GM21786 (cell line): ENCODE data around the gene LIMK1.
"Not testable (repeated sequence)": the region's sequence is repeated elsewhere in the genome, so short reads cannot be mapped to it uniquely, and the experiment has no call there.

Experiments used
- ATAC-seq: cut with Tn5 transposase; IDR thresholded peaks from one replicate; pipeline ENCODE4 v1.9.1; 2021; ENCODE audit not compliant: unreplicated experiment

Gene LIMK1

GRCh38 chr7:74083117-74083876, at the start of gene LIMK1:
Gene LIMK1 (plus strand): TSS chr7:74083804. CDS start chr7:74083991, 187 bp downstream.
- ATAC-seq, result peak; percentile 63

GRCh38 chr7:74037609-74038008, 46.0 kb upstream of the LIMK1 start:
- no peak for ATAC-seq

GRCh38 chr7:74038194-74038961, 45.2 kb upstream of the LIMK1 start:
- no peak for ATAC-seq

GRCh38 chr7:74039337-74039736, 44.3 kb upstream of the LIMK1 start:
- no peak for ATAC-seq

GRCh38 chr7:74040101-74040790, 43.4 kb upstream of the LIMK1 start:
- no peak for ATAC-seq

- ATAC-seq, result no peak
Observed at GRCh38 chr7:74040791-74041520, 42.6 kb upstream of the LIMK1 start.

GRCh38 chr7:74042746-74043522, 40.7 kb upstream of the LIMK1 start:
- ATAC-seq, result no peak

- no peak for ATAC-seq
Observed at GRCh38 chr7:74043523-74043951, 40.1 kb upstream of the LIMK1 start.

- no peak for ATAC-seq
Observed at GRCh38 chr7:74044366-74045350, 38.9 kb upstream of the LIMK1 start.

GRCh38 chr7:74046581-74046980, 37.0 kb upstream of the LIMK1 start:
- ATAC-seq, result not testable (repeated sequence)

- ATAC-seq, result no peak
Observed at GRCh38 chr7:74047804-74048380, 35.7 kb upstream of the LIMK1 start.

- ATAC-seq, result no peak
Observed at GRCh38 chr7:74048999-74049599, 34.5 kb upstream of the LIMK1 start.

- no peak for ATAC-seq
Observed at GRCh38 chr7:74049997-74050798, 33.4 kb upstream of the LIMK1 start.

- no peak for ATAC-seq
Observed at GRCh38 chr7:74051193-74051592, 32.4 kb upstream of the LIMK1 start.

- ATAC-seq, result no peak
Observed at GRCh38 chr7:74051629-74052410, 31.8 kb upstream of the LIMK1 start.

GRCh38 chr7:74052628-74053027, 31.0 kb upstream of the LIMK1 start:
- ATAC-seq, result no peak
